K562 treated with DMSO at 1 percent for 24 hours (cell line): Measurements from ENCODE around the gene SCOC. TPM values are rescaled to one million over a fixed set of nuclear protein-coding genes. Genes with fewer than 3 reads are reported as not detected.

Experiments
- total RNA-seq: library from RNA; unstranded; fragments of 300-600 nt; gene quantifications from 2 replicates; pipeline ENCODE4 v1.2.3, GENCODE V29; 2022; ENCODE audit warnings: low read depth; ENCODE audit not compliant: insufficient read depth

Gene SCOC
- total RNA-seq = 15.4 and 20.6 TPM in 2 replicates

DNA sequence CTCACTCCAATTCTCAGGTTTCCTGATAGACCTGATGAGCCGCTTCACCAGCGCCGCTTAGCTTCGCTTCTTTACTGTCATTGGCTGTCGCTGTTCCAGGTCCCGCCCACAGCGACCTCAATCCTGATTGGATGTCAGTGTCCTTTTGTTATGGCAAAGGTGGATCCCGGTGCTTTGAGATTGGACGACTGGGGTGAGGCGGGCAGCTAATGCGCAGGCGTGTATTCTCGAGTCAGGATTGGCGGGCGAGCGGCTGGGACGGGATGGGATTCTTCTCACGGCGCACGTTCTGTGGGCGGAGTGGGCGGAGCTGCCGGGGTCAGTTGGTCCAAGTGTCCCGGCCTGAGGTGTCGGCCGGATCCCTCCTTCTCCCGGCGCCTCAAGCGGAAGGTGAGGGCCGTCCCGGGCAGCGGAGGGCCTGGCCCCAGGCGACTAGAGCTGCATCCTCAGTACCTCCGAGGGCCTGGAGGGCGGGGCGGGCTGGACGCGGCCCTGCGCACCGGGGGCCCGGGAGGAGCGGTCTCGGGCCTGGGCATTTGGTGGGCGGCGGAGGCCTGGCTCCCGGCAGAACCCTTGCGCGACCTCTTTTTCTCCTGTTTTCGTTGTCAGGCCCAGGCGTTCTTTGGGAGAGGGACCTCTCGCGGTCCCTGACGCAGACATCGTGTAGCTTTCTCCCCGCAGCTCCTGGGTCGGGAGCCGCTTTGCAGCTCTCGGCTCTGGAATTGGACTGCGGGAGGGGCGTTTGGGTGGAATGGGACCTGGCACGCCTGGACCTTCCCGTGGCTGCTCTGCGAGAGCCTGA is at the start of gene SCOC:
TSS of gene SCOC (plus strand) at position 319 of the 802 bp plus-strand sequence. CDS start 5,525 bp downstream, outside the sequence.

DNA sequence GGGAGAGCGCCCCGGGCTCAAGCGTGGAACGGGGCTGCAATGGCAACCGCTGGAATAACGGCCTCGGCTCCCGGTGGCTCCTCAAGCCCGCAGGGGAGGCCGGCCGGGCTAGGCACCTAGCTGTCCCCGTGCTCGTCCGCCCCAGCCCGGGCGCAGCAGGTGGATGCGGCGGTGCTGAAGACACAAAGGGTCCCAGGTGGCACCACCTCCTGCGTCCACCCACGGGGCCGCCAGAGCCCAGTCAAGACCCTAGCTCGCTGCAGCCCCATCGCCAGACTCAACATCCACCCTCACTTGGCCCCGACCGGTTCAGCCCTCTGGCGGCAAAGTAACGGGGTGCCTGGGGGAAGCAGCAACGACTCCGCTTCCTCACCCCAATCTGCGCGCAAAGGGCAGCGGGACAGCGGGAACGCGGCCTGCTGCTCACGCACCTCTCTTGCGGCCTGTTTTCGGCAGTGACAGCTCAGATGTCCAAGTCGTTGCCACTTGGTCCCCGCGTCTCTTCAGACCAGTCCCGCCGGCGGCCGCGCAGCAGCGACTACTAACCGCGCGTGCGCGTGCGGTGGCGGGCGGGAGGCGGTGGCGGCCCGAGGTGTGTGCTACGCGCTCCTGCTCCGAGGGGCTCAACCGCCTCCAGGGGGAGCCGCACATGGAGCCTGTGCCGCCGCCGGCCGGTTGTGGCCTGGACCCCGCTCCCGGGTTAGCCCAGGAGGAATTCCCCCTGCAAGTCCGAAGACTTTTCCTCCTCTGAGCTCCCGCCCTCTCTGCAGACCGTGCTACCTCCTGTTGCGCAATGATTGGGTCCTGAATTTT is 53.9 kb downstream of the SCOC start, which contains the start of gene CLGN:
TSS of gene CLGN (minus strand) at position 543 of the 813 bp plus-strand sequence. CDS start 14,570 bp downstream, outside the sequence.

Other genes starting within 250 kb of the SCOC start
- 1.2 and 1.4 TPM in 2 replicates for gene MAML3, start 219.5 kb upstream of the SCOC start, total RNA-seq
- 11.7 and 12.8 TPM in 2 replicates for gene CLGN, start 54.0 kb downstream of the SCOC start, total RNA-seq
- gene MGAT4D, start 124.6 kb downstream of the SCOC start, total RNA-seq = not detected in 2 replicates
- gene ELMOD2, start 150.5 kb downstream of the SCOC start, total RNA-seq = 13.1 and 13.3 TPM in 2 replicates
- not detected in 2 replicates for gene UCP1, start 195.3 kb downstream of the SCOC start, total RNA-seq